GM21576 (cell line): ENCODE data around the gene DSCAML1.

ENCODE experiments used
- ATAC-seq: cut with Tn5 transposase; IDR thresholded peaks from one replicate; pipeline ENCODE4 v1.9.1; 2021; ENCODE audit warnings: mild to moderate bottlenecking, moderate library complexity; ENCODE audit not compliant: unreplicated experiment

Gene DSCAML1

DNA sequence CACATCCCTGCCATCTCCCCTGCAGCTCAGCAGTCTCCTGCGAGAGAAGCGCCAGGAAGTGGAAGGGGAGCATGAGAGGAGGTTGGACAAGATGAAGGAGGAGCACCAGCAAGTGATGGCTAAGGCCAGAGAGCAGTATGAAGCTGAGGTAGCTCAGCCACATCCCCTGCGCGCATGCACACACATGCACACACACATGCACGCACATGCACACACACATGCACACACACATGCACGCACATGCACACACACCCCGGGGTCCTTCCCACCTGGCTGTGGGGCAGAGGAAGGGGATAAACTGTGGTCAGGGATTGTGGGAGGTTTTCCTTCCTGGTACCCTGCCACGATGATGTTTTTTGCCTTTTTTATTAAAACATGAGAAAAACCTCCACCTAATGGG, 404.0 kb downstream of the DSCAML1 start:
- no peak for ATAC-seq

DNA sequence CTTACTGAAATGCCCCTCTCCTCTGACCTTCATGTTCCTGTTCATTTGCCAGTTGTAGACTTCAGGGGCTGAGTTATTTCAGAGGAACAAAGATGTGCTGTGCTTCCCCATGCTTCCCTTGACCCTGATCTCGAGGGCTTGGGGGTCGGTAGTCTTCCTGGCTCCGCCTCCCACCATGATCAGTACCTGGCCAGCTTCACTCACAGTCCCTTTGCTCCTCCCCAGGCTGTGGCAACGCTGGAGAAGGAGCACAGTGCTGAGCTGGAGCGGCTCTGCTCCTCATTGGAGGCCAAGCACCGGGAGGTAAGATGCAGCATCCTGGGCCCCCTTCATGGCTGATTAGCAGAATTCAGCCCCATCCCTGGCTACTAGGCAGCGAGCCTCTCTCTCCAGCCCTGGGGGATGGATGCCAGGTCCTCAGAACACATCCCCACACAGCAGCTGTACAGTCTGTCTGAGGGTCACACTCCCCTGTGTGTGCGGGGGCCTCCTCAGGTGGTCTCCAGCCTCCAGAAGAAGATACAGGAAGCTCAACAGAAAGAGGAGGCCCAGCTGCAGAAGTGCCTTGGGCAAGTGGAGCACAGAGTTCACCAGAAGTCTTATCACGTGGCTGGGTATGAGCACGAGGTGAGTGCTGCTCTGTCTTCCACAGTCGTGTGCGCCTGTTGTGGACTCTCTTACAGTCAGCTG, 404.9 kb downstream of the DSCAML1 start:
- ATAC-seq, result no peak

DNA sequence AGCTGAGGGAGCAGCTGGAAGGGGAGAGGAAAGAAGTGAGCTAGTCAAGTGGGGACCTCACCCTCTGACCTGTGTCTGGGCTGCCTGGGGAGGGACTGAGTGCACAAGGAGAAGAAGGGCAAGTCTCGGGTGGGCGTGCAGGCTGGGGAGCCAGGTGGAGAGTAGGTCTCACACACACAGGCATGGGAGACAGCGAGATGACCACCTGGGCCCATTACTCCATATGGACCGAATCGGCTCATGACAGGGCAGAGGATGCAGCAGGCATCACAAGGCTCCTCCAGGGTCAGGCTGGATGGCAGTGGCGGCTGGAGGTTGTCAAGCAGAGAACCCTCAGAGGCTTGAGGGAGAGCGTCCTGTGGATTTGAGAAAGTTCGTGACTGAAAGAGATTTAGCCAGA, 405.8 kb downstream of the DSCAML1 start:
- ATAC-seq, result no peak

DNA sequence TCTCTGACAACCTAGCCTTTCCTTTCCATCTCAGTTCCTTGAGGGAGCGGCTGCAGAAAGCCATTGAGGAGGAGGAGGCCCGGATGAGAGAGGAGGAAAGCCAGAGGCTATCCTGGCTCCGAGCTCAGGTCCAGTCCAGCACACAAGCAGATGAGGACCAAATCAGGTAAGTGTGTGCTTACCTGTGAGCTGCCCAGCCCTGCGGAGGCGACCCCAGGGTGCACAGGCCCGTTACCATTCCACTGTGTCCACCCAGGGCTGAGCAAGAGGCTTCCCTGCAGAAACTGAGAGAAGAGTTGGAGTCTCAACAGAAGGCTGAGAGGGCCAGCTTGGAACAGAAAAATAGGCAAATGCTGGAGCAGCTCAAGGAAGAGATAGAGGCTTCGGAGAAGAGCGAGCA, 406.3 kb downstream of the DSCAML1 start:
- no peak for ATAC-seq

DNA sequence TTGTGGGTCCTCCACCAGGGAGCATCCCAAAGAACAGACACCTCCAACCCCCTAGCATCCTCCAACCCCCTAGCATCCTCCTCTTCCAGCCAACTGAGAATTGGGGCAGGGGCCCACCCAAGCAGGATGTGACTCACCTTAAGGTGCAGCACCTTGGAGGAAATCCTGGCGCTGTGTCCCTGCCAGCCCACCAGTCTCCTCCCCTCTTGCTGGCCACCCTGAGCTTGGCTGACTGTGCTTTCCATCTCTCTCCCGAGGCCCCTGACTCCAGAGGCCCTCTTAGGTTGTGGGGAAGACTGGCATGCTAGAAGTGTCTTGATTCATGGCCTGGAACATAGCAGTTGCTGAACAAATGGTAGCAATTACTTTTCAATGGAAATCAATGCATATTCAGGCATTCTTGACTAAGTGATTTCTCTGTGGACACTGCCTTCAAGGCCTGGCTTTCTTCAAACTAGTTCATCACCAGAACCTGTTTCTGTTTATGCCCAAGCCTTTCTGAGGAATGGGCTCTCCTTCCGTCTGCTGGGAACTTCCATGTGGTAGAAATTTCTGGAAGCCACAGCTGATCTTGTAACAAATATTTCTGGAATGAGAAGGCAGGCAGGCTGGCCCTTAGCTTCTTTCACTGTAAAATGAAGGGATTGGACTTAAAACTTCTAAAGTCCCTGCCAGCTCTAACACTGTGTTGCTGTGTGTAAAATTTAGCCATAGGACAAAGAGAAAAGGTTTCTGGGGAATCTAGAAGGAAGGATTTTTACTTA, 408.8 kb downstream of the DSCAML1 start:
- no peak for ATAC-seq

DNA sequence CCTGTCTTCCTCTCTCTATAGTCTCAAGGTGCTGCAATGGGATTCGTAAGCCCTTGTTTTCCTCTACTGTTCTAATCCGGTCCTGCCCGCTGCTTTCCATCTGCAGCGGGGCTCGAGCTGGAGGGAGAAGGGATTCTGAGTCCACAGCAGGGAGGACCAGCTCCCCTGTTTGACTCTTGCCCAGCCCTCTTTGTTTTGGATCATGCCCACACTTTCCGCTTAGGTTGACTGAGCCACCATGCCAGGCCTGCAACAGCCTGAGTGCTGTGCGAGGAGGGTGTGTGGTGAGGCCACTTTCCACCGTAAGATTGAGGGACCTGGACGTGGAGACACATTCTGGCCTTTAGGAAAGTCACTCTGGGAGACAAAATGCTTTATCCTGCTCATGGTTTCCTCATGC, 411.1 kb downstream of the DSCAML1 start:
- ATAC-seq, result no peak

DNA sequence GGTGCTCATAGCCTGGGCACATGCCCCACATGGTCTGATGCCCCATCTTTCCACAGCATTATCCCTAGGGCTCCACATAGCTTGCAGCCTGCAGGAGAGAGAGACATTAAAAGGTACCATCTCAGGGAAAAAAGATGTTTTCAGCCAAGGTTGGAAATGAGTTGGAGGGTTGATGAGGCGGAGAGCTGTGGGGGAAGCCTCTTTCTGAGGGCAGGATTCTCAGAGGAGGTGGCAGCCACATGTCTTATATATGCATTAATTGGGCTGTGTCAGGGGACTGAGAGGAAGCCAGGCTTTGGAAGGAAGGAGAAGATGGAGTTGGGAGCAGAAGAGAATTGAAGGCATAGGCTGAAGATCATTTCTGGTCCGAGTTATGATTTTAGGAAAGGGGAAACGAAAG, 411.5 kb downstream of the DSCAML1 start:
- ATAC-seq, result no peak

DNA sequence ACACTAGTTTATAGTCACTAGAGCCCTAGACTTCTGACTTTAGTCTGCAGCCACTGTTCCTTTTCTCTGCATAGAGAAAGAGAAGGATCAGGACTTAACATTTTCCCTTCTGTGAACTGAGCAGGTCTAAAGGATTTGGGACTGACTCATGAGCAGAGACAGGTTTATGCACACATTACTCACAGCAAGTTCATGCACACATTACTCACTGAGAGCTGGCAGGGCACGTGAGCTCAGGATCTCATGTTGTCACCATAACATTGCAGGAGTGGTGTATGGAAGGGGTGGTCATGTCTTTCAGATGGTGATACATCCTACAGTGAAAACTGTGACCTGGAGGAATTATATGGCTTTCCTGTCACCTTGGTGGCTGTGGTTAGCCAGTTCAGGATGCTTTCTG, 413.0 kb downstream of the DSCAML1 start:
- no peak for ATAC-seq

DNA sequence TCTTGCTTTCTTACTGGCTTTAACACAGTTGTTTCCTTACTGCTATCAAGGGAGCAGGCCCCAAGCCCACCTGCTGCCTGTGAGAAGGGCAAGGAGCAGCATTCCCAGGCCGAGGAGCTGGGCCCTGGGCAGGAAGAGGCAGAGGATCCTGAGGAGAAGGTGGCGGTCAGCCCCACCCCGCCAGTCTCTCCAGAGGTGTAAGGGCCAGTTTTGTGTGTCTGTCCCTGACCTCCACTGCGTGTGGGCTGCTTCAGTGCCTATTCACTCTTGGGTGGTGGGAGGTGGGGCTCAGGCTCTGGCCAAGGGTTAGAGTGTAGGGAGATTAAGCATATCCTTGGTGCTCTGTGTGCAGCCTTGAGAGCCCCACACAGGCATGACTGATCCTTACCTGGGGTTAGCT, 414.3 kb downstream of the DSCAML1 start:
- no peak for ATAC-seq

DNA sequence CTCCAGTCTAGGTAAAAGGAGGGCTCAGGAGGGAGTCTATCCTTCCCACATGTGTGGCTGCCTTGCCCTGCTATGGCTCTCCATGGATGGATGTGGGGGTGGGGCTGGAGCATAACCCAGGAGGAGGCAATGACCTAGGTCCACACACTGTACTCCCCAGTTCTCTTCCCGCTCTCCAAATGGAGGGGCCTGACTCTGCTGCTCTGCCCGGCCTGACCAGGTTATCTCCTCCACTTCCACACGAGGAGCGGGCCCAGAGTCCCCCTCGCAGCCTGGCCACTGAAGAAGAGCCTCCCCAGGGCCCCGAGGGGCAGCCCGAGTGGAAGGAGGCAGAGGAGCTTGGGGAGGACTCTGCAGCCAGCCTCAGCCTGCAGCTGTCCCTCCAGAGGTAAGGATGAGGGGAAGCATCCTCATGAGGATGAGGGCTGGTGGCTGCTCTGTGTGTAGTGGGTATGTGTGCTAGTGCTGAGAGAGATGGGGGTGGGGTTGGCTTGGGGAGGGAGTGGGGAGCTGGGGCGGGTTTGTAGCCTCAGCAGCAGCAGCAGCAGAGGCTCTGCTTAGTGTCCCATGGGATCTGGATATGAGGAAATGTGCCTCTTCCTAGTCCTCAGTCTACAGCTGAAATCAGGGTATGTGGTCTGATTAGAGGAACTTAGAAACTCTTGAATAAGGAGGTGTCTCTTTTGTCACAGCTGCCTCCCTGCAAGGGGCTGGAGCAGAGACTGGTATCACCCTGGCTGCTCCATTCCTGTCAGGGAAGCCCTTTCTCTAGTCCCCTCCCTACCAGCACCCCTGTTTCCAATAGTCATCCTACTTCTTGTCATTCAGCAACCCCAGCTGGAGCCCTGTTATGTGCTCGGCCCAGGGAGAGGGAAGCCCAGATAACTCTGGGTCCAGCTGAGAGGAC, 415.3 kb downstream of the DSCAML1 start:
- ATAC-seq, result no peak

DNA sequence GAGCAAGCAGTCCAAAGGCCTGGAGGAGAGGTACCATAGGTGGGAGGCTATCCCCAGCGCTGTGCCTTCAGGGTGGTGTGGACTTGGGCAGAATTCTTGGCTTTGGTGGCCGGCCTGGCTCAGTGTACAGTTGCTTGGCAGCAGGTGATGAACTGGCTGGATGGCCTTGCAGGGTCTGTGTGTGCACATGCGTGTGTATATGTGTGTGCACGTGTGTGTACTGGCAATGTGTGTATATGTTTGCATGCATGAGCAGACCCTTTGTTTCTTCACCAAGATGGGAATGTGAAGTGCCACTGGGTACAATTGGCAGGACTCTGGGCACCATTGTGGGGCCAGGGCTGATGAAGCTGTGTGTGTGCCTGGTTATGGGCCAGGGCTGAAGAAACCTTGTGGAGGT, 416.3 kb downstream of the DSCAML1 start:
- ATAC-seq, result no peak

DNA sequence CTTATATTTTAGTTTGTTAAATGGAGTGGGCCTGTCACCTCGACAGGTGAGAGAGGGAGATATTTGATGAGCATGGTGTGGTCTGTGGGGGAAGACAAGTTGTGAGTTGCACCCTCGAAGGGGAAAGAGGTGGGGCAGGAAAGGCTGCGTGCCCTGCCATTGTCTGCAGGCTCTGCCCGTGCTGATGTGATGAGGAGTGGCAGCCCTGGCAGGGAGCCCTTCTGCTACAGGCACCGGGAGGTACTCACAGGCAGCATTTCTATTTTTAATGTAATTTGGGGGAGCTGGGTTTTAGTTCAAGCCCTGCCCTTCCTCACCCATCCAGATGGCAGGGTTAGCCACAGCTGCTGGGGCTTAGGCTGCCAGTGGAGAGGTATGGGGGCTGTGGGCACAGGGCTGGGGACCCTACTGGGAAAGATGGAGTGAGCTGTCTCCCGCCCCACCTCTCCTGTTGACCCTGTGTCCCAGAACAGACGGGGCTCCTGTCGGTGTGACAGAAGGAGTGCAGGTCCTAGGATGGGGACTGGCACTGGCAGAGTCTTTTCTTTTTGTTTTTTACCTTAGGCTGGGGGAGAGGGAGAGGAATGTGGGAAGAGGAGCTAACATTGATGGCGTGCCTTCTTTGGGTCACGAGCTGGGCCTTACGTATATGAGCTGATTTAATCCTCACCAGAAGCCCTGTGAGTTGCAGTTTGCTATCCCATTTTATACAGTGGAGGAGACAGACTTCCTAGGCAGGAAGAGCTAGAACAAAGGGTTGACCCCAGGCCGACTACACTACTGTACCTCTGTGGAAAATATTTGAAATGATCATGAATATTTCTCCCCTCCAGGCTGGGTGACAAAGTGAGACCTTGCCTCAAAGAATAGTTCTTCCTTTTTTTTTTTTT, 417.8 kb downstream of the DSCAML1 start:
- ATAC-seq, result no peak
